ENCODE measurements around the gene RAP2A.

Gene RAP2A

GRCh38 chr13:97495678-97496077 is 61.7 kb downstream of the RAP2A start:
- TF ChIP-seq REST (IDR thresholded peaks at IDR 0.05; ENCODE audit: insufficient read depth in 1 of 2, low read depth in 2 of 2, low read length in 2 of 2) (no peak), TAF1 (IDR thresholded peaks at IDR 0.05; ENCODE audit: borderline replicate concordance, insufficient read depth, low read length) (no peak), FOXP2 (optimal IDR thresholded peaks at IDR 0.05; ENCODE audit: borderline replicate concordance, extremely low read depth, extremely low read length, insufficient read depth) (no peak), SIN3A (IDR thresholded peaks at IDR 0.05; ENCODE audit: borderline replicate concordance, insufficient read depth, low read length) (no peak), POLR2AphosphoS5 (IDR thresholded peaks at IDR 0.05; ENCODE audit: low read depth, low read length) (no peak)

- TF ChIP-seq TAF1 (IDR thresholded peaks at IDR 0.05; ENCODE audit: borderline replicate concordance, insufficient read depth, low read length) (no peak), POLR2AphosphoS5 (IDR thresholded peaks at IDR 0.05; ENCODE audit: low read depth, low read length) (no peak), REST (IDR thresholded peaks at IDR 0.05; ENCODE audit: insufficient read depth in 1 of 2, low read depth in 2 of 2, low read length in 2 of 2) (no peak), FOXP2 (optimal IDR thresholded peaks at IDR 0.05; ENCODE audit: borderline replicate concordance, extremely low read depth, extremely low read length, insufficient read depth) (no peak), SIN3A (IDR thresholded peaks at IDR 0.05; ENCODE audit: borderline replicate concordance, insufficient read depth, low read length) (no peak)
Observed at GRCh38 chr13:97496511-97496910, 62.5 kb downstream of the RAP2A start.

- TF ChIP-seq REST (IDR thresholded peaks at IDR 0.05; ENCODE audit: insufficient read depth in 1 of 2, low read depth in 2 of 2, low read length in 2 of 2) (no peak), TAF1 (IDR thresholded peaks at IDR 0.05; ENCODE audit: borderline replicate concordance, insufficient read depth, low read length) (no peak), POLR2AphosphoS5 (IDR thresholded peaks at IDR 0.05; ENCODE audit: low read depth, low read length) (no peak), SIN3A (IDR thresholded peaks at IDR 0.05; ENCODE audit: borderline replicate concordance, insufficient read depth, low read length) (no peak), FOXP2 (optimal IDR thresholded peaks at IDR 0.05; ENCODE audit: borderline replicate concordance, extremely low read depth, extremely low read length, insufficient read depth) (no peak)
Observed at GRCh38 chr13:97497400-97497799, 63.4 kb downstream of the RAP2A start.

GRCh38 chr13:97498419-97498818 is 64.5 kb downstream of the RAP2A start:
- TF ChIP-seq REST (IDR thresholded peaks at IDR 0.05; ENCODE audit: insufficient read depth in 1 of 2, low read depth in 2 of 2, low read length in 2 of 2) (no peak), TAF1 (IDR thresholded peaks at IDR 0.05; ENCODE audit: borderline replicate concordance, insufficient read depth, low read length) (no peak), FOXP2 (optimal IDR thresholded peaks at IDR 0.05; ENCODE audit: borderline replicate concordance, extremely low read depth, extremely low read length, insufficient read depth) (no peak), POLR2AphosphoS5 (IDR thresholded peaks at IDR 0.05; ENCODE audit: low read depth, low read length) (no peak), SIN3A (IDR thresholded peaks at IDR 0.05; ENCODE audit: borderline replicate concordance, insufficient read depth, low read length) (no peak)

- TF ChIP-seq SIN3A (IDR thresholded peaks at IDR 0.05; ENCODE audit: borderline replicate concordance, insufficient read depth, low read length) = no peak
- TF ChIP-seq TAF1 (IDR thresholded peaks at IDR 0.05; ENCODE audit: borderline replicate concordance, insufficient read depth, low read length) = no peak
- no peak for TF ChIP-seq REST (IDR thresholded peaks at IDR 0.05; ENCODE audit: insufficient read depth in 1 of 2, low read depth in 2 of 2, low read length in 2 of 2)
- TF ChIP-seq POLR2AphosphoS5 (IDR thresholded peaks at IDR 0.05; ENCODE audit: low read depth, low read length) = no peak
- no peak for TF ChIP-seq FOXP2 (optimal IDR thresholded peaks at IDR 0.05; ENCODE audit: borderline replicate concordance, extremely low read depth, extremely low read length, insufficient read depth)
Observed at GRCh38 chr13:97499181-97499580, 65.2 kb downstream of the RAP2A start.

All from PFSK-1 (cell line).